NCI-H510A (cell line): Measurements from ENCODE around the gene UBE2D2.
"Not testable (repeated sequence)": the region's sequence is repeated elsewhere in the genome, so short reads cannot be mapped to it uniquely, and the experiment has no call there.

Experiments used
- DNase-seq: peaks from one replicate; lab custom pipeline; 2025; lab: John Stamatoyannopoulos, UW

Gene UBE2D2

DNA sequence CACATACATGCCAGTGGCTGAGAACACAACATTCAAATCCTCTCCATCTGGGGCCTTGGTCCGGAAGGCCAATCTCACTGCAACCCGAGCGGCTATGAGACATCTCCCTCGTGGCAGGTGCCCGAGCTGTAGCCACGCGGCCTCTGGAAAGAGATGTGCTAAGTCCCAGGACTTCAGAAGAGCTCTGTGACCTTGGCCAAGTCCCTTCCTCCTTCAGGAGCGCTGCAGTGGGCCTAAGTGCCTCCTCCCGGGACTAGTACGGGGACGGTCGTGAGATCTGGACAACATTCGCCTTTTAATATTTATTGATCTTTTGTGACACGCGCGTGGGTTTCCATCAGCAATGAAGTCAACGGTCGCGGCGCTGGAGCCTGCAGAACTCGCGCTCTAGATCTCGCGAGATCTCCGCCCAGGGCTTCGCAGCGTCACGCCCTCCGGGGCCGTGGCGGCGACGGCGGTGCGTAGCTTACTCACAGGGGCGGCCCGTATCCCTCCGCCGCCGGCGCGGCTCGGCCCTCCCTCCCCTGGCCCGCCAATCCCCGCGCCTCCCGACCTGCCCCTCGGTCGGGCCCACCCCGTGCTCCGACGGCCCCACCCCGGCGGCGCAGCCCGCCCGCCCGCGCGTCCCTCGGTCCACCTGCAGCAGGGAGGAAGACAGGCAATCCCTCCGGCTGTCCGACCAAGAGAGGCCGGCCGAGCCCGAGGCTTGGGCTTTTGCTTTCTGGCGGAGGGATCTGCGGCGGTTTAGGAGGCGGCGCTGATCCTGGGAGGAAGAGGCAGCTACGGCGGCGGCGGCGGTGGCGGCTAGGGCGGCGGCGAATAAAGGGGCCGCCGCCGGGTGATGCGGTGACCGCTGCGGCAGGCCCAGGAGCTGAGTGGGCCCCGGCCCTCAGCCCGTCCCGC lies at the start of gene UBE2D2:
TSS of gene UBE2D2 (plus strand) at position 588 of the 903 bp plus-strand sequence. CDS start 453 bp downstream, outside the sequence.
- DNase-seq = peak; percentile 91

DNA sequence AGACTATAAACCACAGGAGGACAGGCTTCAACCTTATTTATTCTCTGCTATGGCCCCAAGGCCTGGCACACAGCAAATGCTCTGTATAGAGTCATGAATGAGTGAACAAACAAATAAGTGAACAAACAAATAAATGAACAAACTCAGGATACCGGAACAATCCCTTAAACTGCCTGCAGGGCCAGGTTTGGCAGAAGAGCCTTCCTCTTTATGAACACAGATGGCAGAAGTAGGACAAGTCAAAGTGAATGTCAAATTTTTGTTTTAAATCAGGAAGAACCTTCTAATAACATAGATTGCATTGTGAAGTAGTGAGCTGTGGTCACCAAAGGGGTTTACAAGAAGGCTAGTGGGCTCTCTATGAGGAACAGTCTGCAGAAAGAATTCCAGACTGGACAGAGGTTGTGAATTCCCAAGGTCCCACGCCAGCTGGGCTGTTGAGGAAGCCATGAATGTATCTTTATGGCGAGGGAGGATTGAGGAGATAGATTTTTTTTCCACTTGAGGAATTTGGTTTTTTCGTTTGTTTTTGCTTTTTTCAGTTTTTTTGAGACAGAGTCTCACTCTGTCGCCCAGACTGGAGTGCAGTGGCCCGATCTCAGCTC lies 48.3 kb upstream of the UBE2D2 start:
- no peak for DNase-seq

DNA sequence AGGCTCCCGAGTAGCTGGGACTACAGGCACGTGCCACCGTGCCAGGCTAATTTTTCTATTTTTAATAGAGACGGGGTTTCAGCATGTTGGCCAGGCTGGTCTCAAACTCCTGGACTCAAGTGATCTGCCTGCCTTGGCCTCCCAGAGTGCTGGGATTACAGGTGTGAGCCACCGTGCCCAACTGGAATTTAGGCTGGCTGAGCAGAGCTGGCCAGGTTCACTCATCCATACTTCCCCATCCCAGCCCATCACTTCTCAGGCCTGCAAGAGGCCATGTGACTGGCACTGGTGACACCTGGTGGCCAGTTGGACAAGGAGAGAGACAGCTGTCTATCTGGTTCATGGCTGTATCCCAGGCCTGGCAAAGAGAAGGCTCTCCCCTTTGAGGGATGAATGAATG lies 47.7 kb upstream of the UBE2D2 start:
- peak; percentile 40 for DNase-seq

GRCh38 chr5:139513852-139514485 lies 47.2 kb upstream of the UBE2D2 start:
- no peak for DNase-seq

DNA sequence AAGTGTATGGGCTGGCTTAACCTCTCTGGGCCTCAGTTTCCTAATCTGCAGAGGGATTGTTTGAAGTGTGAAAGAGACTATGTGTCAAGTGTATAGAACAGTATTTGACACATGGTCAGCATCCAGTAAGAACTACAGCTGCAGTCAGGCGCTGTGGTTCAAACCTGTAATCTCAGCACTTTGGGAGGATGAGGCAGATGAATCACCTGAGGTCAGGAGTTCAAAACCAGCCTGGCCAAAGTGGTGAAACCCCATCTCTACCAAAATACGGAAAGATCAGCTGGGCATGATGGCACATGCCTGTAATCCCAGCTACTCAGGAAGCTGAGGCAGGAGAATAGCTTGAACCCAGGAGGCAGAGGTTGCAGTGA lies 46.7 kb upstream of the UBE2D2 start:
- DNase-seq = no peak

GRCh38 chr5:139517683-139518564 lies 43.2 kb upstream of the UBE2D2 start:
- DNase-seq = peak; percentile 59

DNA sequence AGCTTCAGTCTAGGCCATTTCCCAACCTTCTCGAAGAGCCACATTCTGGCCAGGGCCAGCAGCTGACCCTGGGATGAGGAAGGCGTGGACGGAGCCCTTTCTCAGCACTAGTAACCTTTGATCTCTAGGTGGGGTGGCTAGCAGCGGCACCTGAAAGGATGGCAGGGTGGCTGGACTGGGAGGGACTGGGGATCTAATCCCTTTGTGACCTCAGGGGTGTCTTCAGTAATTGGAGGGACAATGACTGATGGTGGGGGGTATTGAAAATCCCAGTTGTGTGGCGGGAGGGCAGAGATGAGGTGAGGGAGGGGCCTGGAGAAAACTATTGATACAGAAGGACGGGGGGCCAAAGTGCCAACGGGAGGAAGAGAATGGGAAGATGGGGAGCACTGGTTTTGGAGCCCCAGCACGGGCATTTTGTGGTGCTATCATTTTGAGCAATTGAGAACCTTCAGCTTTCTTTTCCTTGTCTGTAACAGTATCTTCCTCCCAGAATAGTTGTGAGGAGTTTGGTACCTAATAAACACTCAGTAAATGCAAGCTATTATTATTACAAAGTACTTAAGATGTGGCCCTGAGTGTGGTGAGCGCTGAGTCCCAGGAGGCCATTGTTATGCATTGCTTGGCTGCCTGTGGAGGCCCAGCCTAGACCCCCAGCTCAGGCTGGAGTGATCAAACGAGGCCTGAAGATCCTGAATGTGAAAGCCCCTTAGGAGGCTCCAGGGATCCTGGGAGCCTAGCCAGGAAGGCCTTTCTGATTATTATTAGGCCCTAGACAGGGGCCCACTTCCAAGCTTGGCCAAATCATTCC lies 37.3 kb upstream of the UBE2D2 start:
- no peak for DNase-seq

DNA sequence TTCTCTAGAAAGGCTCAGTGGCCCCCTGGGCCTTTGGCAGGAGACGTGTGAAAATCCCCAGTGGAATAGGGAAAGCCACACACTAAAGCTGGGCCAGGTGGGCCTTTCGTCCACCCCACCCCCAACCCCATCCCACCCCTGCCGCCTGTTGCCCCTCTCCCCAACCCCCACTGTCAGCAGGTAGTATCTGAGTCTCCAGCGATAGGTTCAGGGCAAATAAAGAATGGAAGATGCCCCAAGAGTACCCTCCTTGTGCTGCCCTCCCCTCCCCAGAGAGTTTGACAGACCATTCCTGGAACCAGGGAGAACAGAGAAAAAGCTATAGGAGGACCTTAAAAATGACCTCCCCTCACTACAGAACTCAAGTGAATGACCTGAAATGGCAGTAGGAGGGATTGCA lies 36.7 kb upstream of the UBE2D2 start:
- no peak for DNase-seq

DNA sequence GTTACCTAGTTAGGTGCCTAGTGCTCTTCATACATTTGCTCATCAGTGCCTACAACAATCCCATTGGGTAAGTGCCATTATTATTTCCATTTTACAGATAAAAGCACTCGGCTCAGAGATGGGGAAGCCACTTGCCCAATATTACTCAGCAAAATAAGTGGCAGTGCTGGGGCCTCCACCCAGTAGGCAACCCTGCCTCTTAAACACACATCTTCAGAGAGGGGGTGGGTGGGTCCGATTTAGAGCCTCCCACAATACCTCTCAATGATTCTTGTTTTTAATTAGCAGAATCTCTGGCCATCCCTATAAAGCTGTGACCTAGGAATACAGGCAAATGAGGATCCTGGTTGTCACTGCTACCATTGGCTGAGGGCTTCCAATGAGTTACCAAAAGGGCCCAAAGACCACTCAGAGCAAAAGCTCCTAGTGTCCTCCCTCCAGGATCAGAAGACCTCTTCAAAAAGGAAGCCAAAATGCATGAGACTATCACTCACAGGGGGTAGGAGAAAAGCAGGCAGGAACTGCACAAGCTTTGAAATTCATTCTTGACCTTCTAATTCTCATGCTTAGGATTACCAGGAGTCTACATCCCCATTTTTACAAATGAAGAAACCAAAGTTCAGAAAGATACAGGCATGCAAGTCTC lies 36.1 kb upstream of the UBE2D2 start:
- DNase-seq = no peak

DNA sequence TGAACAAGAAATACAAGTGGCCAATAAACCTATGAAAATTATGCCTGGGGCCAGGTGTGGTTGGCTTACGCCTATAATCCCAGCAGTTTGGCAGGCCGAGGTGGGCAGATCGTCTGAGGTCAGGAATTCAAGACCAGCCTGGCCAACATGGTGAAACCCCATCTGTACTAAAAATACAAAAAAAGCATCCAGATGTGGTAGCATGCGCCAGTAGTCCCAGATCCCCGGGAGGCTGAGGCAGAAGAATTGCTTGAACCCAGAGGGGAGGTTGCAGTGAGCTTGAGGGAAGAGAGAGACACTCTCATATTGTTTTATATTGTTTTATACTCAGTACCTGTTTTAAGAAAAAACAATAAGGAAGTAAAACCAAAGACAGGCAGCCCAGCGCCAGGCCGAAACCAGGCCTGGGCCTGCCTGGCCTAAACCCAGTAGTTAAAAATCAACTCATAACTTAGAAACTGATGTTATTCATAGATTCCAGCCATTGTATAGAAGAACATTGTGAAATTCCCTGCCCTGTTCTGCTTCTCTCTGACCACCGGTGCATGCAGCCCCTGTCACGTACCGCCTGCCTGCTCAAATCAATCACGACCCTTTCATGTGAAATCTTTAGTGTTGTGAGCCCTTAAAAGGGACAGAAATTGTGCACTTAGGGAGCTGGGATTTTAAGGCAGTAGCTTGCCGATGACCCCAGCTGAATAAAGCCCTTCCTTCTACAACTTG lies 35.4 kb upstream of the UBE2D2 start:
- not testable (repeated sequence) for DNase-seq

DNA sequence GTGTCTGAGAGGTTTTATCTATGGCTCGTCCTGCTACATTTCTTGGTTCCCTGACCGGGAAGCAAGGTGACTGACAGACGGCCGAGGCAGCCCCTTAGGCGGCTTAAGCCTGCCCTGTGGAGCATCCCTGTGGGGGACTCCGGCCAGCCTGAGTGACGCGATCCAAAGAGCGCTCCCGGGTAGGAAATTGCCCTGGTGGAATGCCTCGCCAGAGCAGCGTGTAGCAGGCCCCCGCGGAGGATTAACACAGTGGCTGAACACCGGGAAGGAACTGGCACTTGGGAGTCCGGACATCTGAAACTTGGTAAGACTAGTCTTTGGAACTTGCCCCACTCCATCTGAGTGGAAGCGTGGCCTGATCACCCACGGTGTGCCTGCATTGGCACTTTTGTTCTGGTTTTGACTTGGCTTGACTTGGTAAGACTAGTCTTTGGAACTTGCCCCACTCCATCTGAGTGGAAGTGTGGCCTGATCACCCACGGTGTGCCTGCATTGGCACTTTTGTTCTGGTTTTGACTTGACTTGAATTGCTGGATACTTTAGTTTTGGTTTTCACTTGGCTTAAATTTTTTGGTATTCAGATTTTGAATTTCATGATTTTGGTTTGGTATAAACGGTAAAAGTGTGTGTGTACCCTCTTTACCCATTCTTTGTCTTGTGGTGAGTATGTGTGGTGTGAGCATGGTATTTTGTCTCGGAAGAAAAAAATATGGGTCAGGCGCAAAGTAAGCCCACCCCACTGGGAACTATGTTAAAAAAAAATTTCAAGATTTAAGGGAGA lies 34.6 kb upstream of the UBE2D2 start:
- not testable (repeated sequence) for DNase-seq

- DNase-seq = not testable (repeated sequence)
Measured at GRCh38 chr5:139527090-139527470, 34.1 kb upstream of the UBE2D2 start.

GRCh38 chr5:139527896-139528467 lies 33.2 kb upstream of the UBE2D2 start:
- DNase-seq = not testable (repeated sequence)

DNA sequence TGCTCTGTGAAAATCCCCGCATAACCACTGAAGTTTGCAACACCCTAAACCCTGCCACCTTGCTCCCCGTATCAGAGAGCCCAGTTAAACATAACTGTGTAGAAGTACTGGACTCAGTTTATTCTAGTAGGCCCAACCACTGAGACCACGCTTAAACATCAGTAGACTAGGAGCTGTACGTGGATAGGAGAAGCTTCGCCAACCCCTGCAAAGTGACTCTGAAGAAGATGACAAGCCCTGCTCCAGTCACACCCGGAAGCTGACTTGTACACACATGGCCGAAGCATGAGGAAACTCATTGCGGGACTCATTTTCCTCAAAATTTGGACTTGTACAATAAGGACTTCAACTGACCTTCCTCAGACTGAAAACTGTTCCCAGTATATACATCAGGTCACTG lies 32.4 kb upstream of the UBE2D2 start:
- DNase-seq = not testable (repeated sequence)

- not testable (repeated sequence) for DNase-seq
Measured at GRCh38 chr5:139530079-139530478, 31.1 kb upstream of the UBE2D2 start.

GRCh38 chr5:139531772-139532169 lies 29.4 kb upstream of the UBE2D2 start:
- DNase-seq = no peak

DNA sequence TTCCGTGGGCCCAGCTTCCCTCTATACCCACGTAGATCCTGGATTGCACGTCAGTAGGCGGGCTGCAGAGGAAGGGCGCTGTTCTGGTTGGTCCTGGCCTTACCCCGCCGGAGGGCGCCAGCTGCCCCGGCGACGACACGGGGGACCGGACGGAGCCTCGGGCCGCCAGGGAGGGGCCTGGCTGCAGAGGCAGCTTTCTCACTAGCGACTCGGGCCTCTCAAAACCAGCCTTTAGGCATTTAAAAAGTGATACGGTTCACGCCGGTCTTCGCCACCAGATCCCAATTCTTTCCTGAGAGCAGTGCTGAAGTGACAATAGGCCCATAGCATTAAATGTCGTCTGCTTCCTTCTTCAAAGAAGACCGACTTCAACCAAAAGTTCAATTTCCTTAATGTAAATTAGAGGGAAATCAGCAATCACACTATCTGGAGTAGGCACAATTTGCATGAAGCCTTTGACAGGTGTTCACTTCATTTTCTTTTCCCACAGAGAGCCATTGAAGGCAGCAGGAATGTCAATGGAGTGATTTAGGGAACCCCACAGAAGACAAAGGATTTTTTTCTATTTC lies 17.6 kb upstream of the UBE2D2 start:
- DNase-seq = no peak

DNA sequence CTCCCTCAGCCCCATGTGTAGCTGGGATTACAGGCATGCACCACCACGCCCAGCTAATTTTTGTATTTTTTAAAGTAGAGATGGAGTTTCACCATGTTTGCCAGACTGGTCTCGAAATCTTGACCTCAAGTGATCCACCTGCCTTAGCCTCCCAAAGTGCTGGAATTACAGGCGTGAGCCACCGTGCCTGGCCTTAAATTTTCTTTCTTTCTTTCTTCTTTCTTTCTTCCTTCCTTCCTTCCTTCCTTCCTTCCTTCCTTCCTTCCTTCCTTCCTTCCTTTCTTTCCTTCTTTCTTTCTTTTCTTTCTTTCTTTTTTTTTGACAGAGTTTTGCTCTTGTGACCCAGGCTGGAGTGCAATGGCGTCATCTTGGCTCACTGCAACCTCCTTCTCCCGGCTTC lies 14.5 kb upstream of the UBE2D2 start:
- DNase-seq = not testable (repeated sequence)
